ENCODE results near the gene ZNF454. TPM values are rescaled to one million over a fixed set of nuclear protein-coding genes. Genes with fewer than 3 reads are reported as not detected.

The ZNF454 gene
- total RNA-seq, 1 donor from 2014 or later = 2.4 TPM

DNA sequence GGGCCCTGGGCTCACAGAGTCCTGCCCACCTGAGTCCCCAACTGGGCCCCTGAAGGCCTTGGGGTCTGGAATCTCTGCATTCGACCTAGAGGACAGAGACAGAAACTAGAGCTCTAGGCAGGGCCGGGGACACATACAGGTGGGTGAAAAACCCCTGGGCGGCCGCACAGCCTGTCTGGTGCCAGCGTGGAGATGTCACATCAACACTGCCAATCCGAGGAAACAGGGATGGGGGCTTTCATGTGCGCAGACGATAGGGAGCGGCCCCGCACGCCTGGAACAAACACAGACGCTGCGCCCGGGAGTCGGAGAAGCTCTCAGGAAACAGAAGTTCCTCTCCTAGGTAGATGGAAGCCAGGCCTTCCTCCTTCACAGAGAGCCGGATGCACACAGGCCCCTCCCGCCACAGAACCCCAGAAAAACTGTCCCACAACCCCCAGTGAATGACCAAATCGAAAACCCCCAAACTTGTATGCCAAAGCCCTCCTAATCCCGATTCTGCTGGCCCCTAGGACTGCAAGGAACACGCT is 52.3 kb downstream of the ZNF454 start:
- DNase-seq (ENCODE audit: low spot score) = no peak

DNA sequence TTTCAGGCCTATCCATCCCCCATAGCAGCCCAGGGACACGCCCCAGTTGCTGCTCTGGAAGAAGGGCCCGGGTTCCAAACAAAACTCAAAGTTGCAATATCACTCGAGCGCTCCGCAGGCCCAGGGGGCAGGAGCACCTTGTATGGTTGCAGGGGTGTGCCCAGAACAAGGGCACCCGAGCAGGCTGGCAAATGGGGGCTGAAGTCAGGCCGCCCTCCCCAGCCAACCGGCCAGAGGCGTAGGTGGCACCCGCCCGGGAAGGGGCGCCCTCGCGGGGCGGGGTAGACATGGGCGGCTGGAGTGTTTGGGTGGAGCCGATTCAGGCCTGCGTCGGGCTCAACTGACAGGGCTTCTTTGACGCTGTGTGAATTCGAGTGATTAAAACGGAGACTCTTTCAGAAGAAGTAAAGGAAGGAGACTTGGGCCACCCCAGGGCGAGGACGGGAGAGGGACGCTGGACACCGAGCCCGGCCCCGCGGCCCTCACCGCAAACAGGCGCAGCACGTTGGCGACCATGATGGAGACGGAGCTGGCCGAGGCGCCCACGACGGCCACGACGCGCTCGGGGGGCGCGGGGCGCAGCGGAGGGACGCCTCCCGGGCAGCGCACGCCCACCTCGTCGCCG is 53.1 kb downstream of the ZNF454 start:
- no peak for DNase-seq (ENCODE audit: low spot score)

DNA sequence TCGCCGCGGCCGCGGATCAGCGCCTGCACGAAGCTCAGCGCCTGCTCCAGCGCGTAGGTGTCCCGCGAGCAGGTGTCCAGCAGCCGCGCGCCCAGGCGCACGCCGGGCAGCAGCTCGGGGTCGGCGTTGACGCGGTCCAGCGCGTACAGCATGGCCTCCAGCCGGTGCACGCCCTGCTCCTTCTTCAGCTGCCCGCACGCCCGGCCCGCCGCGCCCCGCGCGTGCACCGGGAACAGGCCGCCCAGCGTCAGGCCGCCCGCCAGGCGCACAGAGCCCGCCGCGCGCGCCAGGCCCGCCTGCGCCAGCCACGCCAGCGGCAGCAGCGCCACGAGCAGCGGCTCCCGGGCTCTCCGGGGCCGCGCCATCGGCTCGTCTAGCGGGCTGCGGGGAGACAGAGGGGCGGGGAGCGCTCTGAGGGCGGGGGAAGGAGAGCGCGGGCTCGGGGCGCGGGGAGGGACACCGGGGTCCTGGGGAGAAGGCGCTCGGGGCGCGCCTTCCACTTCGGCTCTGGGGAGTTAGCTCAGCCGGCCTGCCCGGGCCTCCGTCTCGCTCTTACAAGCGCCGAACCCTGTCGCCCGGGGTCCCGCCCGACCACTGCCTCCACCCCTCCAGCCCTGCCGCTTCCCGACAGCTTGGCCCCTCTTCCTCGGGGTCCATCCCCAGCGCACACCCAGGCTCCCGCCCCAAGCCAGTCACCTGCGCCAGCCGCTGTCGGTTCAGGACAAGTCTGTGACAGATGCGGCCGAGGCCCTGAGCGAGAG is 53.8 kb downstream of the ZNF454 start, which contains the start of gene GRM6:
Gene GRM6 (minus strand): TSS at position 741 of the 761 bp plus-strand sequence. CDS start 376 bp downstream, at position 365.
- DNase-seq (ENCODE audit: low spot score) = no peak

DNA sequence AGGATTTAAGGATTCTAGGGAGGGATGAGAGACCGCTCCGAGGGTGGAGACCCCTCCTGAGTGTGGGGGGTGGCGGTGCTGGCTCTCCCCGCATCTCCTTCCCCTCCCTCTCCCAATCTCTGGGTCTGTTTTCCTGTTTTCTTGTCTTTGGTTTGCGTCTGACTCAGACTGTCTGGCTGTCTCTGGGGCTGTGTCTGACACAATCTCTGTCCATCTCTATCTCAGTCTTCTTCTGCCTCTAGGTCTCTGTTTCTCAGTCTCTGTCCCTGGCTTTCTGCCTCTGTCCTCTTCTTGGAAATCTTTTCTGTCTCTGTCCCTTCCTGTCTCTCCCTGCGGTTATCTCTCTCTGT is 54.3 kb downstream of the ZNF454 start:
- DNase-seq (ENCODE audit: low spot score) = peak; percentile 2

DNA sequence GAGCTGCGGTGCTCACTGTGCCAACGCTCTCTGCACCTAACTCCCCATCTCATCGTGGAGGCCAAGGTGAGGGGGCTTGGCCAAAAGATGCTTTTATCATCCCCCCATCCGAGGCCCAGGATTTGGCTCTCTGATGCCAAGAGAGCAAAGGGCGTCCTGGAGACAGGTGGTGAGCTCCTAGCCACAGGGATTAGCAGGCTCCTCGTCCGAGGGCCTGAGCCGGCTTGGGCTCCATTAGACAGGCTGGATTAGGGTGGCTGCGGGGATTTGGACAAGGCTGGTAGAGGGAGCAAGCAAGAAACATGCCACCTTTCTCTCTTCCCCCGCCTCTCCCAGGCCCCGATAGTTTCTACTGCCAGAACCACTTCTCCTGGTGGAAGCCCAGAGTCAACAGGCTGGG is 55.2 kb downstream of the ZNF454 start:
- DNase-seq (ENCODE audit: low spot score) = no peak

DNA sequence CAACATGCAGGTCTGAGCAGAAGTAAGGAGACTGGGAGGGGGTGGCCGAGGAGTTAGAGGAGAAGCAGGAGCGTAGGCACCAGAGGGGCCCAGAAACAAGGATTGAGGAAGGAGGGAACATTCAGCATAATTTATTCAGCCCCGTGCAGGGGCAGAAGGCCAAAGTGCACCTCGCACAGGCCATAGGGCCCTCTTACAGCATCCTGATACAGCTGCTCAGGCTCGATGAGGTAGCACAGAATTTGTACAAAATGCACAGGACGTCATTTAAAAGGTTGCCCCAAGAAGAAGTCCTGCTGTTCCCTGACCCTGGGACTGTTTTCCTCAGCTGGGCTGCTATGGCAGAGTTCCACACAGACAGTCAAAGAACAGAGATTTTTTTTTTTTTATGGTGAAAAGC is 56.2 kb downstream of the ZNF454 start:
- no peak for DNase-seq (ENCODE audit: low spot score)

DNA sequence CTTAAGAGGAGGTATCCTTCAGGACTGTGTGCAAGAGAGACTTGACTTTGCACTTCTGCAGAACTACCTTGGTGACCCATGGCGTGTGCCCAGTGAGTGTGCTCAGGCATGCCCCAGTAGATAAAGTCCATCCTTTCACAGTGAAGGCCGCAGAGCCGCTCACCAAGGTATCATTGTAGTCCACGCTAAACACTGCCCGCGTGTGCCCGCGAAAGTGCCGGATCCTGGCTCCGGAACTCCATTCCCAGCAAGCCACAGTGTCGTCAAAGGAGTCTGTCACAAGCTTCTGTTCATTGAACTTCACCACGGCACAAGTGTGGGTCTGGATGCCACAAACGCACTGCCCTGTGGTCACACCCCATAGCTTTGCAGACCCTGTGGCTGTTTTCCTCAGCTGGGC is 57.4 kb downstream of the ZNF454 start:
- no peak for DNase-seq (ENCODE audit: low spot score)

DNA sequence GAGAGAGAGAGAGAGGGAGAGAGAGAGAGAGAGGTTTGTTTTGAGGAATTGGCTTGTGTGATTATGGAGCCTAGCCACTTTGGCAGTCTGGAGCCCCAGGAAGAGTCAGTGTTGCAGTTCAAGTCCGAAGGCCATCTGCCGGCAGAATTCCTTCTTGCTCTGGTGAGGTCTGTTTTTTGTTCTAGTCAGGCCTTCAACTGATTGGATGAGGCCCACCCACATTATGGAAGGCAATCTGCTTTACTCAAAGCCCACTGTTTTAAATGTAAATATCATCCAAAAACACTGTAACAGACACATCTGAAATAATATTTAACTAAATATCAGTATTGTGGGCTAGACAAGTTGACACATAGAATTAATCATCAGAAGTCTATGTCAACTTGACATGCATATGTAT is 65.6 kb downstream of the ZNF454 start:
- no peak for DNase-seq (ENCODE audit: low spot score)

DNA sequence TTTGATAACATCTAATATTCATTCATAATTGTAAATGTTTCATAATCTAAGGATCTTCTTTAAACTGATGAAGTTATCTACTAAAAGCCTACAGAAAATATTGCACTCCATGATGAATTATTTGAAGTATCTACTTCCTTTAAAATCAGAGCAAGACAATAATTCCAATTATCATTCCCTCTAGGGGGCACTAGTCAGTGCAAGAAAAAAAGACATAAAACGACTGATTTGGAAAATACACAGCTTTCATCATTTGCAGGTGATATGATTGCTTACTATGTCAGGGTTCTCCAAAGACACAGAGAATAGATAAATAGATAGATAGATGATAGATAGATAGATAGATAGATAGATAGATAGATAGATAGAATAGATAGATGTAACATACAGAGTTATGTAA is 67.7 kb downstream of the ZNF454 start:
- no peak for DNase-seq (ENCODE audit: low spot score)

Other genes with a start within 250 kb of the ZNF454 start
- gene ZNF354A, start 210.5 kb upstream of the ZNF454 start, total RNA-seq (ENCODE audit: insufficient read depth, low replicate concordance) = 6.5 TPM
- gene ZNF354B, start 81.2 kb upstream of the ZNF454 start, total RNA-seq (ENCODE audit: insufficient read depth, low replicate concordance) = 25.8 TPM
- 8.7 TPM for gene ZFP2, start 45.3 kb upstream of the ZNF454 start, total RNA-seq (ENCODE audit: insufficient read depth, low replicate concordance)
- gene GRM6, start 54.1 kb downstream of the ZNF454 start, total RNA-seq (ENCODE audit: insufficient read depth, low replicate concordance) = 0.96 TPM
- 14.9 TPM for gene ZNF879, start 82.6 kb downstream of the ZNF454 start, total RNA-seq (ENCODE audit: insufficient read depth, low replicate concordance)
- 15.9 TPM for gene ZNF354C, start 119.2 kb downstream of the ZNF454 start, total RNA-seq (ENCODE audit: insufficient read depth, low replicate concordance)